Gastrocnemius medialis (tissue), 4 donors: ENCODE results near the gene ZNF134. TPM values are rescaled to one million over a fixed set of nuclear protein-coding genes. Genes with fewer than 3 reads are reported as not detected.

Experiments used
- ATAC-seq, 2 donors: fragments of 150-250 bp; one replicate each; pipeline ENCODE4 v1.9.1; 2016
- DNase-seq, 2 donors: peaks; one replicate each; pipeline ENCODE4 v3.0.0-alpha.2; 2019
- H3K27ac ChIP-seq, 4 donors: fragments of 200-600 bp; sonication (generic); 1 replicate in 1 of 4; 2 replicates in 3 of 4; pipeline ENCODE4 v1.5.1; 2016 to 2018; ENCODE audit warnings: mild to moderate bottlenecking in 2 of 4, moderate library complexity in 1 of 4
- H3K27me3 ChIP-seq, 3 donors: fragments of 200-600 bp; sonication (generic) in 2 of 3; 1 replicate in 1 of 3; 2 replicates in 2 of 3; pipeline versions ENCODE4 v1.5.1 to v1.6.0; 2016 to 2019; ENCODE audit warnings: mild to moderate bottlenecking in 1 of 3, moderate library complexity in 1 of 3
- H3K36me3 ChIP-seq, 2 donors: fragments of 200-600 bp; sonication (generic) in 1 of 2; one replicate each; pipeline ENCODE4 v1.5.1; 2017 to 2018
- H3K4me1 ChIP-seq, 2 donors: fragments of 200-600 bp; sonication (generic) in 1 of 2; one replicate each; pipeline ENCODE4 v1.5.1; 2016 to 2017; ENCODE audit warnings: mild to moderate bottlenecking in 2 of 2
- H3K4me3 ChIP-seq, 4 donors: fragments of 200-600 bp; sonication (generic) in 3 of 4; 1 replicate in 1 of 4; 2 replicates in 3 of 4; pipeline ENCODE4 v1.5.1; 2016 to 2019; ENCODE audit warnings: mild to moderate bottlenecking in 2 of 4
- H3K9me3 ChIP-seq, 3 donors: fragments of 200-600 bp; sonication (generic) in 2 of 3; 1 replicate in 1 of 3; 2 replicates in 2 of 3; pipeline ENCODE4 v1.5.1; 2016 to 2019
- CTCF ChIP-seq, 5 experiments: fragments of 450-650 bp in 3 of 5; fragments of 200-600 bp in 2 of 5; sonication (generic) in 2 of 5; IDR thresholded peaks in 4 of 5; conservative IDR thresholded peaks in 1 of 5; 1 replicate in 4 of 5; 2 replicates in 1 of 5; pipeline ENCODE4 v1.5.1; 2016 to 2019; ENCODE audit warnings: antibody characterized with exemption in 5 of 5, mild to moderate bottlenecking in 3 of 5, moderate library complexity in 3 of 5
- POLR2A ChIP-seq, 2 donors: fragments of 450-650 bp; IDR thresholded peaks; one replicate each; pipeline ENCODE4 v1.6.1; 2017; ENCODE audit warnings: antibody characterized with exemption in 2 of 2, mild to moderate bottlenecking in 2 of 2, moderate library complexity in 2 of 2
- in situ Hi-C, 4 donors: fragments of 200-750 bp; cut with MboI; loops; one replicate each; pipeline versions ENCODE4 v1.15.0 to v1.8.0; 2017; ENCODE audit warnings: low sequenced_read_pairs in 4 of 4
- intact Hi-C: fragments of 100-400 bp; cut with DNase I; formaldehyde crosslinking; loops from one replicate; pipeline ENCODE4 v1.15.1; 2023; ENCODE audit warnings: low total_unique reads
- total RNA-seq, 4 donors: library from RNA; depleted of rRNA; stranded (reverse); fragments of >200 nt; gene quantifications; one replicate each; pipeline versions ENCODE4 v1.1.0 to v1.2.3, GENCODE V29; 2016

ZNF134 gene
- total RNA-seq, 4 donors from 2014 or later = 4.2 to 13.1 (median 8.0) TPM

GRCh38 chr19:57576661-57577060, 37.4 kb upstream of the ZNF134 start:
- no peak overlapping the region for H3K27ac ChIP-seq
- in situ Hi-C loops = loop anchor here in 1 of 4 donors (5.0 kb wide), 1 partner anchor 56 kb away; the partner anchor contains the start of gene ZNF211
- peaks cover 10 to 14% of the 10 kb centered on the region in 2 donors for H3K4me1 ChIP-seq
- H3K27me3 ChIP-seq = no peaks in the 10 kb centered on the region
- intact Hi-C loops = loop anchor here (5.0 kb wide), 1 partner anchor 371 kb away; the partner anchor contains the start of gene ZNF256
- ATAC-seq = no peak
- TF ChIP-seq CTCF (IDR thresholded peaks at IDR 0.05 in 4 of 5, conservative IDR thresholded peaks at IDR 0.05 in 1 of 5) (no peak), POLR2A (IDR thresholded peaks at IDR 0.05) (no peak)
- peaks cover 12 to 58% of the 10 kb centered on the region in 2 donors for H3K36me3 ChIP-seq
- H3K4me3 ChIP-seq = no peak overlapping the region
- peaks cover 16 to 38% (median 19%) of the 10 kb centered on the region in 3 donors for H3K9me3 ChIP-seq
- DNase-seq = no peak

DNA sequence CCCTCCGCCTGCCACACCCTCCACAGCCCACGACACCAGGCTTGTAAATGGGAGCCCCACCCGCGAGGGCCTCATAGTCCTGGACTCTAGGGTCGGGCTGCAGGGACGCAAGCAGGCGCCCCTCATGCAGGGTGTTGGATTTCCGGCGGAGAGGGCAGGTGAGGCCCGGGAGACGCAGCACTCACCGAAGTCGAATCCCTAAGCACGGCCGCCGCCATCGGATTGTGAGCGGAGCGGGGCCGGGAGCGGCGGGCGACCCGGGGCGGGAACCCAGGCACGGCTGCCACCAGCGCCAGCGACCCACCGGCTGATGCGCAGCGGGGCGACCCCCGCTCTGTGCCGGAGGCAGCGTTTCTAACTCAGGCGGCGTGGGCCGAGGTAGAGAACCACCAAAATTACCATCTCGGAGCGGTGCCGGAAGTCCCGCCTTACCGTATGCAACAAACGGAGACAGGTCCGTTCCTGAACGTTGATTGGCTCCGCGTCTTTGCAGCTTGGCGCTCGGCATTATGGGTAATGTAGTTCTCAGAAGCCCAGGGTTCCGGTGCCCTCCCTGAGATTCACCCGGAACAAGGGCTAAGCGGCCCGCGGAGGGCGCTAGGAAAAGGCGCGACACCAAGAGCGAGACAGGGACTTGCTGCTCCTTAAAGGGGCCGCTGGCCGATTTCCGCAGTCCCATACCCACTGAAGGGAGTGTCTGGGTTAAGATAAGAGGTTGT, 35.4 kb upstream of the ZNF134 start, which contains the start of gene ZNF416:
Gene ZNF416 (minus strand): TSS at position 425 of the 719 bp plus-strand sequence. CDS start 207 bp downstream, at position 218.
- TF ChIP-seq POLR2A (IDR thresholded peaks at IDR 0.05) (peak in 1 of 2 donors; percentile 20), CTCF (IDR thresholded peaks at IDR 0.05 in 4 of 5, conservative IDR thresholded peaks at IDR 0.05 in 1 of 5) (peak in 2 of 5 experiments; percentile 11 to 40)
- H3K27me3 ChIP-seq = no peaks in the 10 kb centered on the region
- peaks cover 8 to 38% of the 10 kb centered on the region in 2 donors for H3K36me3 ChIP-seq
- in situ Hi-C loops (loop anchor here in 1 of 4 donors (5.0 kb wide), 1 partner anchor 54 kb away; the partner anchor contains the start of gene ZNF211), intact Hi-C loops (loop anchor here (1.0 to 5.0 kb wide), 11 partner anchors 19 to 424 kb away; partner anchors contain the start of genes ZNF134, ZNF211, ZNF256 and ZNF417)
- peak within 1 kb of the TSS; percentile 48 to 81 (median 76) for H3K27ac ChIP-seq
- H3K9me3 ChIP-seq = peaks cover 0 to 19% (median 4%) of the 10 kb centered on the region in 3 donors
- H3K4me1 ChIP-seq = peaks cover 14 to 20% of the 10 kb centered on the region in 2 donors
- peak within 1 kb of the TSS; percentile 70 to 89 (median 80) for H3K4me3 ChIP-seq
- ATAC-seq (peak; percentile 100), DNase-seq (peak; percentile 98)

GRCh38 chr19:57583104-57583520, 30.9 kb upstream of the ZNF134 start:
- no peak for DNase-seq
- H3K4me3 ChIP-seq = peak overlapping the region; percentile 73 to 85 (median 78)
- TF ChIP-seq CTCF (IDR thresholded peaks at IDR 0.05 in 4 of 5, conservative IDR thresholded peaks at IDR 0.05 in 1 of 5) (no peak), POLR2A (IDR thresholded peaks at IDR 0.05) (no peak)
- in situ Hi-C loops = no loop called here
- H3K27me3 ChIP-seq = no peaks in the 10 kb centered on the region
- H3K27ac ChIP-seq = peak overlapping the region in 1 of 4 donors; percentile 48
- peaks cover 0 to 7% of the 10 kb centered on the region in 2 donors for H3K36me3 ChIP-seq
- no peak for ATAC-seq
- intact Hi-C loops = no loop called here
- peaks cover 11 to 23% of the 10 kb centered on the region in 2 donors for H3K4me1 ChIP-seq
- H3K9me3 ChIP-seq = peaks cover 0 to 5% (median 0%) of the 10 kb centered on the region in 3 donors

- no peaks in the 10 kb centered on the region for H3K27me3 ChIP-seq
- peak within 1 kb of the TSS; percentile 48 to 67 (median 58) for H3K27ac ChIP-seq
- H3K9me3 ChIP-seq = peaks cover 0 to 8% (median 0%) of the 10 kb centered on the region in 3 donors
- H3K36me3 ChIP-seq = peaks cover 0 to 13% of the 10 kb centered on the region in 2 donors
- DNase-seq (peak; percentile 81 to 85), ATAC-seq (peak; percentile 95 to 98)
- intact Hi-C loops = no loop called here
- TF ChIP-seq CTCF (IDR thresholded peaks at IDR 0.05 in 4 of 5, conservative IDR thresholded peaks at IDR 0.05 in 1 of 5) = no peak
- TF ChIP-seq POLR2A (IDR thresholded peaks at IDR 0.05) = no peak
- peak within 1 kb of the TSS; percentile 73 to 85 (median 78) for H3K4me3 ChIP-seq
- in situ Hi-C loops = no loop called here
- peaks cover 10 to 19% of the 10 kb centered on the region in 2 donors for H3K4me1 ChIP-seq
Observed at GRCh38 chr19:57583521-57584416, 30.3 kb upstream of the ZNF134 start, which contains the start of gene ZIK1. TSS of gene ZIK1 (plus strand) at chr19:57584145. CDS start at chr19:57584357, 212 bp downstream.
